Adrenal gland (tissue), 12 donors: ENCODE data around the gene SLC9A9. TPM values are rescaled to one million over a fixed set of nuclear protein-coding genes. Genes with fewer than 3 reads are reported as not detected.

Experiments used
- DNase-seq, 7 donors: peaks; one replicate each; pipeline ENCODE4 v3.0.0-alpha.2; 2019 to 2020
- H3K27ac ChIP-seq, 5 donors: fragments of 200-600 bp; sonication (generic) in 4 of 5; 1 replicate in 3 of 5; 2 replicates in 2 of 5; pipeline versions ENCODE4 v1.5.1 to v1.8.0; 2016 to 2020; ENCODE audit warnings: mild to moderate bottlenecking in 1 of 5
- H3K27me3 ChIP-seq: fragments of 200-600 bp; 2 replicates; pipeline ENCODE4 v1.8.0; 2021
- H3K36me3 ChIP-seq, 2 donors: fragments of 200-600 bp; replicated peaks in 1 of 2; 1 replicate in 1 of 2; 2 replicates in 1 of 2; pipeline versions ENCODE4 v1.5.1 to v1.8.0; 2018 to 2022
- H3K4me1 ChIP-seq, 2 donors: fragments of 200-600 bp; replicated peaks in 1 of 2; 1 replicate in 1 of 2; 2 replicates in 1 of 2; pipeline versions ENCODE4 v1.5.1 to v1.8.0; 2018 to 2021
- H3K4me3 ChIP-seq, 4 donors: fragments of 200-600 bp; sonication (generic) in 3 of 4; one replicate each; pipeline ENCODE4 v1.5.1; 2016 to 2018
- H3K9me3 ChIP-seq, 3 donors: fragments of 200-600 bp; sonication (generic) in 1 of 3; replicated peaks in 1 of 3; 1 replicate in 2 of 3; 2 replicates in 1 of 3; pipeline versions ENCODE4 v1.5.1 to v1.8.0; 2016 to 2021
- POLR2A ChIP-seq, 2 donors: fragments of 450-650 bp; IDR thresholded peaks; one replicate each; pipeline ENCODE4 v1.6.1; 2017; ENCODE audit warnings: antibody characterized with exemption in 2 of 2, mild to moderate bottlenecking in 2 of 2, moderate library complexity in 1 of 2
- WGBS, 4 donors: extraction: QIAGEN DNeasy Blood & Tissue Kit in 2 of 4; methylation state at CpG; one replicate each; pipeline versions ENCODE4 v1.1.5 to v1.1.7; 2013 to 2017; 5-methylcytosine and 5-hydroxymethylcytosine counted together
- intact Hi-C, 2 donors: fragments of 100-400 bp; cut with DNase I; formaldehyde crosslinking; loops; one replicate each; pipeline versions ENCODE4 v1.14.1 to v1.15.0; 2022 to 2023
- polyA plus RNA-seq, 3 donors: library from polyadenylated mRNA; stranded (reverse); fragments of 200-250 nt in 2 of 3; fragments of 350-450 nt in 1 of 3; fragmentation: Illumina TruSeq in 1 of 3; extraction: RNeasy Lipid Tissue Mini Kit (QIAGEN cat#74804) in 1 of 3; gene quantifications; one replicate each; pipeline ENCODE4 v1.2.3, GENCODE V29; 2013 to 2014
- total RNA-seq, 9 donors: library from RNA; depleted of rRNA in 4 of 9; stranded (reverse); fragments of >200 nt in 4 of 9; fragments of 120-200 nt in 1 of 9; fragmentation: NEBNext Ultra II Directional in 1 of 9; extraction: Animal tissue kit (Norgen Biotek cat#: 25700) in 1 of 9; gene quantifications; one replicate each; pipeline versions ENCODE4 v1.1.0 to v1.2.4, GENCODE V29; 2013 to 2023
- TF ChIP-seq, protein P1 (sequence below), 6 experiments: fragments of 450-650 bp in 4 of 6; fragments of 200-600 bp in 2 of 6; sonication (generic) in 1 of 6; IDR thresholded peaks; 1 replicate in 5 of 6; 2 replicates in 1 of 6; pipeline versions ENCODE4 v1.5.1 to v1.8.0; 2016 to 2021; ENCODE audit warnings: antibody characterized with exemption in 6 of 6, mild to moderate bottlenecking in 2 of 6, moderate library complexity in 1 of 6
- donor health status: healthy with polysubstance abuse.
- donor health status: Bipolar disorder and iron deficiency.
- donor health status: DM: yes; HTN: yes; CAD: no.
- donor health status: DM: no; HTN: no; CAD: no.
- donor health status: DM: no; HTN: no; CAD: no.
- donor health status: DM: yes; HTN: yes; CAD: no.

SLC9A9 gene
- total and polyA plus RNA-seq, 12 donors: 4.2 to 23.7 (median 13.5) TPM

DNA sequence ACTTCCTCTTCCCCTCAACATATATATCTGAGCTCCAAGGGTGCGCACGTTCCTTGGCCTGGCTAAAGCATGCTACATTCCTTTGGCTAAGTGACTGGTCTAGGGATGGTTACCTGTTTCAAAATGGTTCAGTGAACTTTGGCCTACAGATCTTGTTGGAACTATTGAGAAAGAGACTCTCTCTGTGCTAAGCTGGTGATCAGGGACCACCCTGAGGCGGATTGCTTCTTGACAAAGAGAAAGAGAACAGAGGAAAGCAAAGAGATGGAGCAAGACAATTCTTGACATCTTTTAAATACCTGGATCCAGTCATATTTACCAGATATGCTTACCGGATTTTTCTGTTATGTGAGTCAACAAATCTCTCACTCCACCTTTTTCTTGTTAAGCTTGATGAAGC, 605.6 kb downstream of the SLC9A9 start:
- Histone ChIP-seq H3K4me3 (no peak overlapping the region), H3K4me1 (no peaks in the 10 kb centered on the region), H3K9me3 (no peaks in the 10 kb centered on the region), H3K27ac (no peak overlapping the region), H3K36me3 (no peaks in the 10 kb centered on the region), H3K27me3 (no peaks in the 10 kb centered on the region)
- no peak for DNase-seq
- intact Hi-C loops: no loop called here
- 70 to 90% (median 80%) methylated on average over 4 of the region's 4 CpGs for WGBS, 4 donors
- TF ChIP-seq POLR2A (IDR thresholded peaks at IDR 0.05): no peak
- TF ChIP-seq, protein P1, sequence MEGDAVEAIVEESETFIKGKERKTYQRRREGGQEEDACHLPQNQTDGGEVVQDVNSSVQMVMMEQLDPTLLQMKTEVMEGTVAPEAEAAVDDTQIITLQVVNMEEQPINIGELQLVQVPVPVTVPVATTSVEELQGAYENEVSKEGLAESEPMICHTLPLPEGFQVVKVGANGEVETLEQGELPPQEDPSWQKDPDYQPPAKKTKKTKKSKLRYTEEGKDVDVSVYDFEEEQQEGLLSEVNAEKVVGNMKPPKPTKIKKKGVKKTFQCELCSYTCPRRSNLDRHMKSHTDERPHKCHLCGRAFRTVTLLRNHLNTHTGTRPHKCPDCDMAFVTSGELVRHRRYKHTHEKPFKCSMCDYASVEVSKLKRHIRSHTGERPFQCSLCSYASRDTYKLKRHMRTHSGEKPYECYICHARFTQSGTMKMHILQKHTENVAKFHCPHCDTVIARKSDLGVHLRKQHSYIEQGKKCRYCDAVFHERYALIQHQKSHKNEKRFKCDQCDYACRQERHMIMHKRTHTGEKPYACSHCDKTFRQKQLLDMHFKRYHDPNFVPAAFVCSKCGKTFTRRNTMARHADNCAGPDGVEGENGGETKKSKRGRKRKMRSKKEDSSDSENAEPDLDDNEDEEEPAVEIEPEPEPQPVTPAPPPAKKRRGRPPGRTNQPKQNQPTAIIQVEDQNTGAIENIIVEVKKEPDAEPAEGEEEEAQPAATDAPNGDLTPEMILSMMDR (IDR thresholded peaks at IDR 0.05): no peak

DNA sequence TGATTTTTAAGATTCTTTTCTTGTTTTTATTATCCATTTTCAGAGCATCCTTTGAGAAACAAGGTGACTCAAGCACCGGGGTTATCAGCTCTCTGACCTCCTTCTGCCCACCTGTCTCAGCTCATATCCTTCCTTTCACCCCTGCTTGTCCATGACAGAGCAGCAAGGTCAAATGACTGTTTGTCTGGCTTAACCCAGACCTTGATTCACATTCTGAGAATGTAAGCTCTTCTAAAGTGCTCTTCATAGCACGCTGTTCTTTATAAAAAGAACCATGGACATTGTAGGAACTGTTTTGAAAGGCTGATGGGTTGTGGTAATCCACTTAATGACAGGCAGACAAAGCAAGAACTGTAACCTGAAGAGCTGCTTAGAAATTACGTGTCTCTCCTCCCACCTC, 606.2 kb downstream of the SLC9A9 start:
- H3K36me3 ChIP-seq: no peaks in the 10 kb centered on the region
- no peaks in the 10 kb centered on the region for H3K4me1 ChIP-seq
- TF ChIP-seq, protein P1 (IDR thresholded peaks at IDR 0.05): no peak
- TF ChIP-seq POLR2A (IDR thresholded peaks at IDR 0.05): no peak
- intact Hi-C loops: no loop called here
- 63 to 81% (median 75%) methylated on average over 3 of the region's 3 CpGs for WGBS, 4 donors
- H3K9me3 ChIP-seq: no peaks in the 10 kb centered on the region
- H3K27me3 ChIP-seq: no peaks in the 10 kb centered on the region
- H3K4me3 ChIP-seq: no peak overlapping the region
- no peak overlapping the region for H3K27ac ChIP-seq
- DNase-seq: no peak

DNA sequence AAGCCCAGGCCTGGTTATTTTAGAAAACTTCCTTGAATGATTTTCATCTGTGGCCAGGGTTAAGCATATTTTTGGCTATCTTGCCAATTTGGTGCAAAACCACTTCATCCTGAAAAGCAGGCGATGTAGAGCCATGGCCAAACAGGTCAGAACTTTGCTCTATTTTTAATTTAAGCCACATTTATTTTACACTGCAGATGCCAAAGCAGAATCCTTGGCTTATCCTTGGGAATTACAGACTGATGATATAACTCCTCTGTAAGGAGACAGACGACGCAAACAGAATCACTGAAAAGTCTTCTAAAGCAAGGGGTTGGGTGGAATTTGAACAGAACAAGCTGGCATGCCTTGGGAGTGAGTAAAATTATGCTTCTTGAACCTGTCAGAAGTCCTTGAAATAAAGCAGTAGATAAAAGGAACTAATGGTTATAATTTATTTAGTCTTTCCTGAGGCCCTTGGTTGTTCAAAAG, 606.8 kb downstream of the SLC9A9 start:
- Histone ChIP-seq H3K27ac (no peak overlapping the region), H3K4me3 (no peak overlapping the region), H3K9me3 (no peaks in the 10 kb centered on the region), H3K4me1 (no peaks in the 10 kb centered on the region), H3K27me3 (no peaks in the 10 kb centered on the region), H3K36me3 (no peaks in the 10 kb centered on the region)
- no peak for DNase-seq
- no peak for TF ChIP-seq POLR2A (IDR thresholded peaks at IDR 0.05)
- TF ChIP-seq, protein P1 (IDR thresholded peaks at IDR 0.05): no peak
- WGBS, 4 donors: 61 to 69% (median 67%) methylated on average over 3 of the region's 3 CpGs
- intact Hi-C loops: no loop called here

DNA sequence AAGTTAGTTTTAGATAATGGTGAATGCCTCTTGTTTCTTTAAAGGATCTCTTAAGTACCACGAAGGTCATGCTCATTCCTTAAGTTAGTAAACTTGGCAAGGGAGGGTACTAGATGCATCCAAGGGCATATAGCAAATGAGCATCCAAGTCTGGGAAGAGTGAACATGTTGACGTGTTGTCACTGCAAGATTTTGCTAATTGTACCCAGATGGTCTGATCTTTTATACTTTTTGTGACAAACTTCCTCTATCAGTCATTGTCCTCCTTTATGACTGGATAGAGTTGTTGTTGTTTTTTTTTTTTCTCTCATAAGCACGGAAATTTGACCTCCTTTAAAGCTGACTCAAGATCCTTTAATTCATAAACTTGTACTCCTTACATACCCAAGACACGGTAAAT, 607.4 kb downstream of the SLC9A9 start:
- WGBS, 4 donors: 57 to 64% (median 58%) methylated on average over 4 of the region's 4 CpGs
- no peaks in the 10 kb centered on the region for H3K9me3 ChIP-seq
- no peaks in the 10 kb centered on the region for H3K4me1 ChIP-seq
- no peak overlapping the region for H3K4me3 ChIP-seq
- no peaks in the 10 kb centered on the region for H3K27me3 ChIP-seq
- no peak for DNase-seq
- no peak overlapping the region for H3K27ac ChIP-seq
- TF ChIP-seq POLR2A (IDR thresholded peaks at IDR 0.05): no peak
- TF ChIP-seq, protein P1 (IDR thresholded peaks at IDR 0.05): no peak
- no peaks in the 10 kb centered on the region for H3K36me3 ChIP-seq
- intact Hi-C loops: no loop called here
